GM19468 (cell line): Measurements from ENCODE around the gene ULK3.

Experiments used
- ATAC-seq: cut with Tn5 transposase; IDR thresholded peaks from one replicate; pipeline ENCODE4 v1.9.1; 2021; ENCODE audit warnings: mild to moderate bottlenecking, moderate library complexity, moderate number of reproducible peaks; ENCODE audit not compliant: unreplicated experiment; ENCODE audit errors: extremely low read depth

ULK3 gene

GRCh38 chr15:74841891-74842373 lies 1.0 kb downstream of the ULK3 start:
- no peak for ATAC-seq

DNA sequence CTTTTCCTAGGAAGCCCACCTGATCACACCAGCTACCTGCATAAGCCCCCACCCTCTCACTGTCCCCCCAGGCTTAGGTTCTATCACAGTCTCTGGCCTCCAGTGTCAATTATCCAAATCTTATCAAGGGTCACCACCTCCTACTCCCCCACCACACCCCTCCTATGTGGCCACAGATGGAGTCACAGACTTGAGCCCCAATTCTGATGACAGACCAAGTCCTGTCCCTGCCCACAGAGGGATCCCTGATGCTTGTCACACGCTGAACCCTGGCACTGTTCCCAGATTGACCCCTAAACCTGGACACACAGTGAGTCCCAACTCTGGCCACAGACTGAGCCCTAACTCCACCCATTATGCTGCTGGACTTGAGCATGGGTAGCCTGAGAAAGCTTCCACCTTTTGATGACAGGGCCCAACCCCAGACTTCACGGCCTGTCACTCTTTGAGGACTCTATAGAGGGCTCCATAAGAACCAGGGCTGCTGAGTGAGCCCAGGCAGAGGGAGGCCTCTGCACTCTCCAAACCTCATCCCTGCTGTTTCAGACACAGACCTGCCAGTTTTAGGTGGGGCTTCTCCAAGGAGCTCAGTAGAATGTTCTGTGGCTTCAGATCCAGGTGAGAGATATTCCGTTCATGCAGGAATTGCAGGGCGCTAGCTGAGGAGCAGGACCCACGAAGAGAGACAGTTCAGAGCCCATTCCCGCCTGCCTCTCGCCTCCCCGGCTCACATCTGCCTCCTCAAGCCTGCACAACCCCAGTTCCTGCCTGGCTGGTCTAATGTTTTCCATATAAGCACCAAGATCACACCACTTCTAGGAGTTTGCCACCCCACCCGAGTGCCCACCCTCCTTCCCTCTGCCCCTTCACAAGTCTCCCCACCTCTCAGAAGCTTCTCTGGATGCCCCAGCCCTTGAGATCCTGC lies 1.8 kb downstream of the ULK3 start:
- no peak for ATAC-seq

- no peak for ATAC-seq
Measured at GRCh38 chr15:74839526-74840395, 3.2 kb downstream of the ULK3 start.

DNA sequence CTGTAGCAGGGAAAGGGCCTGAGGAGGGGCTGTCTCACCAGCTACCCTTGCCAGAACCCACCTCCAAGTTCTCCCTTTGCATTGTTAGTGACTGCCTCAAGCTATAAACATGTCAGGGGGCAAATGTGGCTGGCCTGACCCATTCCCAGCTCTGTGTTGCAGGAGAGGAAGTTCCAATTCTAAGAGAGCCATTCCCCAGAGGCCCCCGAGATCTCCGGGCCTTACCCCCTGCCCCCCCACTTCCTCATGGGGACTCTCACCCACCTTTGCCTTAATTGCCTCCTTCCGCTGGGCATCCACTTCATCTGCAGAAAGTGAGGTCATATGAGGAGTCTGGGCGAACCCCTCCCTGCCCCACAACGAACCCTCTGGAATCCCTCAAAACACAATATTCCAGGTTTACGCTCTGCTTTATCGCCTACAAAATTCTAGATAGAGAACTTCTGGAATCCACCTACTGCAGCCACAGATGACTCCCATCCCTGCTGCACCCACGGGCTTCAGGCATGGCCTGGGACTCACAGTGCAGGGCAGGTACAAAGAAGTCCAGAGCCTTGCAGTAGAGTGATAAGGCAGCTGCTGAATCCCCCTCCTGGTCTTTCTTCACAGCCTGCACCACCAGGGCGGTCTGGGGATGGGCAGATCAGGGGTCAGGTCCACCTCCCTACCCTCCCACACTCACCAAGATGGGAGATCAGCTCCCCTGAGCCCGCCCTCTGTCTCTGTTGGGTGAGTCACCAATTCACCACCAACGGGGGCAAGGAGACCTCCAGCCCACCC lies 4.0 kb downstream of the ULK3 start:
- no peak for ATAC-seq

DNA sequence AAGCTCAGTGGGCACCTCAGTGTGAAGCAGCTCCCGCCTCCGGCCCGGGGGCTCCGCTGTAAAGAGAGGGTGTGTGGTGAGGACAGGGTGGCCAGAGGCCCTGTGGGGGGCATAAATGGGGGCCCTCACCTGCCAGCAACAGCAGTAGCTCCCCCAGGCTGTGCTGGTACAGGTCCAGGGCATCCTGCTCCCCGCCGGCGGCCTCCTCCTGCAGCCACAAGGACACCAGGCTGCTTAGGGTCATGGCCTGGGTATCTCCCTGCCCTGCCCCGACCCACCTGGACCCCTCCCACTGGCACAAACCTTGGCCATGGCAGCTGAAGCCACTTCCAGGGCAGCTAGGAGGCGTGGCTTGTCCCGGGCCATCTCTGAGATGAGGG lies 4.8 kb downstream of the ULK3 start:
- ATAC-seq: no peak

- no peak for ATAC-seq
Measured at GRCh38 chr15:74837482-74838136, 5.3 kb downstream of the ULK3 start.

- ATAC-seq: no peak
Measured at GRCh38 chr15:74836846-74837245, 6.1 kb downstream of the ULK3 start.

DNA sequence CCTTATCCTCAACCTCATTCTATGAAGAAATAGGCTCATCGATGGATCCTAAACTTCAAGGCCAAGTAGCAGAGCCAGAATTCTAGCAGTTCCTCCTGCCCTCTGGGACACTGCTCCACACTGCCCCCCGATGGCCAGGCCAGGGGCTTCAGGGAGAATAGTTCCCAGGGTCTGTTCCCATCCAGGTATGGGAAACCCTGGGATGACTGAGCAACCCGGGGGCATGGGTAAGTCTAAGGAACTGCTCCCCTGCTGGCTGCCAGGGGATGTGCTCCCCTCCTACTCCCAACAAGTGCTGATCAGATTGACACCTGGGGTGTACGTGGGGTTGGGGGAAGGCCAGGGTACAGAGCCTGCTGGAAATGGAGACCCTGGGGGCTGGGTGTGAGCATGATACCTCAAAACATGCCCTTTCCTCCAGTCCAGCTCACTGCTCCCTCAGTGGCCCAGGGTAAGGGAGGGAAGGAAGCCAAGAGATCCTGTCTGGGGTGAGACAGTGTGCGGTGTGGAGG lies 7.6 kb downstream of the ULK3 start:
- no peak for ATAC-seq

GRCh38 chr15:74833376-74834107 lies 9.4 kb downstream of the ULK3 start:
- ATAC-seq: no peak

DNA sequence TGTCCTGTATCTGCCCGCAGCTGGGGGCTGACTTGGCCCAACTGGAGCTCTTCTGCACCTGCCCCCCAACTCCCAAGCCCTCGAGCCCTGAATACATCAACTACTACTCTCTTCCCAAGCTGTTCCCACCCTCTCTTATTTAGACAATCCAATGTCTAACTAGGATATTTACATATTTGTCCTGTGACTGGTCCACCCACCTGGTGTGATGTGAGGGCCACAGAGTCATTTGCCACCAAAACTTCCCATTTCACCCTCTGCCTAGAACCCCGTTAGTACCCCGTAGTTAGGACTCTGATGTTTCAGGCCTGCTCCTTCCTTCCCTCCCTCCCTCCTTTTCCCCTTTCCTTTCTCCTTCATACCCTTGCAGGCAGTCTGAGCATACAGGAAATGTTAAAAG lies 10.1 kb downstream of the ULK3 start:
- no peak for ATAC-seq

GRCh38 chr15:74831813-74832495 lies 11.0 kb downstream of the ULK3 start:
- no peak for ATAC-seq

GRCh38 chr15:74830868-74831267 lies 12.1 kb downstream of the ULK3 start:
- no peak for ATAC-seq

- ATAC-seq: no peak
Measured at GRCh38 chr15:74829991-74830390, 13.0 kb downstream of the ULK3 start.

DNA sequence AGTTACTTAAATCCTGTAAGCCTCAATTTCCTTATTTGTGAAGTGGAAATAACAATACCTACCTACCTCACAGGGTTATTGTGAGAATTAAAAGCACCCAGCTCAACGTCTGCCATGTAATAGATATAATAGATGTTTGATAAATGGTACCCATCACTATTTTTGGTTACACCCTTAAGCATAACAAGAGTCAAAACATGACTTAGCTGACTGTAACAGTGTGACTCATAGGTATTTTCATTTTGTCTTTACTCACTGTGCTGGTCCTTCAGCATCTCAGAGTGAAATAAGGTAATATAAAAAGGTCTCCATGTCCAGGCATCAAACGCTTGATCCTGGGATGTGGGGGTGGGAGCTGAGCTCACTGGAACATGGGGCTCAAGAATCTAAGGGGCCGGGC lies 13.5 kb downstream of the ULK3 start:
- no peak for ATAC-seq

DNA sequence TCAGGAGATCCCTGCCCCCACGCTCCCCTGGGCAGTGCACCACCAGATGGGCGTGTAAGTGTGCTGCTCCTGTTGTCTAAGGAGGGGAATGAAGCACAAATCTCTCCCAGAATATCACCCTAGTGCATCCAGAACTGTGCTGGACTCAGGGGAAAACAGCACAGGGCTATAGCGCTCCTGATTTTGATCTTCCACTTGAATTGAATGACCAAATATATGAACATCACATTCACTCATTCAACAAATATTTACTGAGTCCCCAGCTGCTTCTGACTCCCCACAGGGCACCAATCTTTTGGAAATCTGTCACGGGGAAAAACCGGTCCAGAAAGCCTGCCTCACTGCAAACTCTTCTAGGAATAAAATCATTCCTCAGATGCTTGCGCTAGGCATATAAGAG lies 14.1 kb downstream of the ULK3 start:
- ATAC-seq: no peak

DNA sequence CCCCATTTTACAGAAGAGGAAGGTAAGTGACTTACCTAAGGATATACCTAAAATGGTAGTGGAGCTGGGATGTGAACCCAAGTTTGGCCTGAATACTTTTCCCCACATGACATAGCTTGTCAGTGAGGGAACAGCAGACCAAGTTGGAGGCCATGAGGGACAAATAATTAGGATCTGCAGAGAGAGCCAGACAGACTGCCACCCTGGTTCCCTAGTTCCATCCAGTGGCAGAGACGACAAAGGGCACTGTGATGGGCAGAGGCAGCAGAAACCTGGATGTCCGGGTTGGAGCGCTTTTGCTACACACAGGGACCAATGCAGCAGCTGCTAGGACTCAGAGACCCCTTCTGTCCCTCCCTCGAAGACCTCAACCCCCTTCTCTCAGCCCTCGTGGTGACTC lies 15.3 kb downstream of the ULK3 start:
- ATAC-seq: no peak

DNA sequence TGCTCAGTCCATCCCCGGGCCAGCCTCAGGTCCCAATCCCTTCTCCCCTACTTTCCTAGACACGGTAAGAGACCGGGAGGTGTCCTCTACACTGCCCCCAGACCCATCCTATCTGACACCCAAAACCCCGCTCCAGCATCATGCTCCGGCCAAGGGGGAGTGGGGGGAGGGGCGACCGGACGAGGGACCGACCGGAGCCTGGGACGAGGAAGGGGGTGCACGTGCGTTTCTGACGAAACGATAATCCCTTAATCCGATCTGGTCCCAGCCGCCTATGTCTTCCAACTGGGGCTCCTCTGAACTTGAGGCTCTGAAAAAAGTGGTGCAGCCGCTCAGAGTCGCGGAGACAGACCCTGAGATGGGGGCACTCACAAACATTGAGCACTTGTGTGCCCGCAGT lies 16.0 kb downstream of the ULK3 start:
- ATAC-seq: no peak

DNA sequence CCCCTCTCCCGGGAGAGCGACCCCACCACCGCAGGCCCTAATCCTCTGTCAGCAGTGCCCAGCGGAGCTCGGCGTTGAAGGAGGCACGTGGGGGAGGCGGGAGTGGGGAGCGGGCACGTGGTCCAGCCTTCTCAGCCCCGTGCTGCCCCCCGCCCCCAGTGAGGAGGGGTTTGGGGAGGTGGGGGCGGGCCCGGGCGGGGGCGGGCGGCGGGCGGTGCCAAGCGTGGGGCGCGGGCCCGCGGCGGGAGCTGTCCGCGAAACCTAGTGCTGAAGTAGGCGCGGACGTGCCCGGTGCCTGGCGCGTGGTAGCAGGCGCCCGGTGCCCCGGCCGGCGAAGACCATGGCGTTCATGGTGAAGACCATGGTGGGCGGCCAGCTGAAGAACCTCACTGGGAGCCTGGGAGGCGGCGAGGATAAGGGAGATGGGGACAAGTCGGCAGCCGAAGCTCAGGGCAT lies 16.6 kb downstream of the ULK3 start, which contains the start of gene CPLX3:
Gene CPLX3 (plus strand): TSS at position 264 of the 456 bp plus-strand sequence. CDS start 77 bp downstream, at position 341.
- no peak for ATAC-seq
